GM13977 (cell line): ENCODE results near the gene CTSZ.

Source experiments
- DNase-seq: peaks from one replicate; pipeline ENCODE4 v3.0.0; 2012; ENCODE audit warnings: low spot score
- in situ Hi-C: fragments of 300-500 bp; cut with MboI; formaldehyde crosslinking; loops from one replicate; pipeline ENCODE4 v1.12.0; 2022; ENCODE audit warnings: low sequenced_read_pairs, low pct_unique_long_range_greater_than_20kb, mixed read lengths, inconsistent platforms; ENCODE audit not compliant: unreplicated experiment
- TF ChIP-seq, protein P1 (sequence below): IDR thresholded peaks from 2 replicates; pipeline ENCODE4 v1.5.1; 2012; ENCODE audit warnings: mild to moderate bottlenecking, control low read depth; ENCODE audit not compliant: insufficient read depth; ENCODE audit errors: extremely low read depth, missing control alignments

Gene CTSZ

DNA sequence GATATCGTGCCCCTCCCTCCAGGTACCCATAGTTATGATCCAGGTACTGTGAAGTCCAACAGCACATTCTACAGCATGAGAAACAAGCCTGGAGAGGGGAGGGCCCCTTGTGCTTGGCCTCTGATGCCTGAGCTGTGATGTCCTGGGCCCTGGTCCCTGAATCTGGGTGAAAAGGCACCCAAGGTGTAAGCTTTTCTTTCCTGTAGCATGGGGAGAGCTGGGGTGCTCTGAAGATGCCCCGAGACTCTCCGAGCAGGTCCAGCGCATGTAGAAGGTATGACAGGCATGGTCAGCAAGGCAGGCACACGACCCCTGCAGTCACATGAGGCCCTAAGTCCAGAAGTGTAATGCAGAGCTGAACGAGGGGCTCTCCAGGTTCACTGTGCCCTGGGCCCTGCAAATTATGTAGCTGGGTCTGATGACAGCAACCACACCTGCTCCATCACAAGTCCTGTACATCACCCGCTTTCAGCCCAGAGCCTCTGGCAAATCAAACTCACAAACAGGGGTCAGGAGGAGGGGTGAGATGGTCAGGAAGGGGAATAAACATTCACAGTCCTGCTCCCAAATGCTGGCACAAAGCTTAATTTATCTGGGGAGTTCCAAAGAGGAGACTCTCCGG, 1.8 kb upstream of the CTSZ start:
- in situ Hi-C loops = no loop called here
- DNase-seq = no peak
- TF ChIP-seq, protein P1, sequence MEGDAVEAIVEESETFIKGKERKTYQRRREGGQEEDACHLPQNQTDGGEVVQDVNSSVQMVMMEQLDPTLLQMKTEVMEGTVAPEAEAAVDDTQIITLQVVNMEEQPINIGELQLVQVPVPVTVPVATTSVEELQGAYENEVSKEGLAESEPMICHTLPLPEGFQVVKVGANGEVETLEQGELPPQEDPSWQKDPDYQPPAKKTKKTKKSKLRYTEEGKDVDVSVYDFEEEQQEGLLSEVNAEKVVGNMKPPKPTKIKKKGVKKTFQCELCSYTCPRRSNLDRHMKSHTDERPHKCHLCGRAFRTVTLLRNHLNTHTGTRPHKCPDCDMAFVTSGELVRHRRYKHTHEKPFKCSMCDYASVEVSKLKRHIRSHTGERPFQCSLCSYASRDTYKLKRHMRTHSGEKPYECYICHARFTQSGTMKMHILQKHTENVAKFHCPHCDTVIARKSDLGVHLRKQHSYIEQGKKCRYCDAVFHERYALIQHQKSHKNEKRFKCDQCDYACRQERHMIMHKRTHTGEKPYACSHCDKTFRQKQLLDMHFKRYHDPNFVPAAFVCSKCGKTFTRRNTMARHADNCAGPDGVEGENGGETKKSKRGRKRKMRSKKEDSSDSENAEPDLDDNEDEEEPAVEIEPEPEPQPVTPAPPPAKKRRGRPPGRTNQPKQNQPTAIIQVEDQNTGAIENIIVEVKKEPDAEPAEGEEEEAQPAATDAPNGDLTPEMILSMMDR = no peak

DNA sequence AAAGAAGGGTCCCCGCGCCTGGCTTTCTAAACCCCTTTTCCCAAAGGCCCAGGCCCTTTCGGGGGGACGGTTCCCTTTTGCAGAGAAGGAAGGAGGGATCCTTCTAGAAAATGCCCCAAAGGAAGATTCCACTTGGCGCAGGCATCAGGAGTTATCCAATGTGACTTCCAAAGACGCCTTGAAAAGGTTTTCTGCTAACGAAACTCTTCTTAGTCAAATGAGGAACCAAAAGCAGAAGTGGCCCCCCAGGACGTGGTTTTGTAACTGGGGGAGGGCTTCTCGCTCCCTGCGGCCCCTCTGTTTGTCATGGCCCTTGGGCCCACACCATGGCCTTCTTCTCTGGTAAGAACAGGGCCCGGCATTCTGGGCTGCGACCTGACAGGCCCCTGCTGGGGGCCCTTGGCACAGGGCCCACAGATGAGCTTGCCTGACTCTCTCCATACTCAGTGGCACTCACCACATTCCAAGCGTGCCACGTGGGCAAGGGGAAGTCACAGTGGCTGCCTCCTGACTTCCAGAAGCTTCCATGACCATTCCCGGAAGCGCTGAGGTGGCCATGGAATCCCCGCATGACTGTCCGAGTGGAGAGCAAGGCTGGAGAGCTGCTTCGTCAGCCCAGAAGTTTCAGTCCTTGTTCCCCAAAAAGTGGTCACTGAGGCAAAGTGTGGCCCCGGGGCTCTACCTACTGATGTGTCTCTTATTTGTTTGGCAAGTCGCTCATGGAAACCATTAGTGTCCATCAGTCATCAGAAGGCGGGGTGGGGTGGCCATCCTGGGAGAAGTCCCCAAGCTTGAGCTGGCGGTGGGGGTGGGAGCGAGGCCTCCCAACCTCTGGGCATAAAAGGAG, 834 bp upstream of the CTSZ start:
- in situ Hi-C loops = no loop called here
- TF ChIP-seq, protein P1 = no peak
- DNase-seq = peak; percentile 92

DNA sequence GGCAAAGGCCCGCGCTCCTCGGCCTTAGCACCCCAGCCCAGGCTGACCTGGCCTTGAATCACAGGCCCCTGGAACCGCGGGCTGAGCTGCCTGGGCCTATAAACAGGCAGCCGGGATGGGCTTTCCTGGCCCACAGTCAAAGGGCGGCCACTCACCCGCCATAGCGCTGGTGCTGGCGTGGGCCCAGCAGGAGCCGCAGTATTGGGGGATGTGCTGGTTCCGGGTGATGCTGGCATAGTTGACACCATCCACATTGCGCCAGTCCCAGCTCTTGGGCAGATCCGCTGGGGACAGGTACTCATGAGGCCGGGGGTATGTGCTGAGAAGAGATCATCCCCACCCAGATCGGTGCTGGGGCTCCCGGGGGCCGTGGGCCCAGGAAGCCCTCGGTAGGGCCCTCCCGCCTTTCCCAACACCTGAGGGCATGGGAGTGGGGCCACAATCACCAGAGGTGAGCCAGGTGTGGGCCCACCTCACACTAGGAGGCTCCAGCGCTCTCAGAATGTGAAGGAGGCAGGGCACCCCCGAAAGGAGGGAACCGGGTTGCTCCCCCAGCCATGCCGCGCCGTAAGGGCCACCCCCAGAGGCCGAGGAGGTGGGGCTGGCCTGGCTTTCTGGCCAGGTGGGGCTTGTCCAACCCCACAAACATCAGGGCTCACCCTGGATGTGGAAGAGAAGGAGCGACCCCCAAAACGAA, 739 bp downstream of the CTSZ start:
- DNase-seq = peak; percentile 50
- in situ Hi-C loops = no loop called here
- TF ChIP-seq, protein P1 = peak; percentile 13

DNA sequence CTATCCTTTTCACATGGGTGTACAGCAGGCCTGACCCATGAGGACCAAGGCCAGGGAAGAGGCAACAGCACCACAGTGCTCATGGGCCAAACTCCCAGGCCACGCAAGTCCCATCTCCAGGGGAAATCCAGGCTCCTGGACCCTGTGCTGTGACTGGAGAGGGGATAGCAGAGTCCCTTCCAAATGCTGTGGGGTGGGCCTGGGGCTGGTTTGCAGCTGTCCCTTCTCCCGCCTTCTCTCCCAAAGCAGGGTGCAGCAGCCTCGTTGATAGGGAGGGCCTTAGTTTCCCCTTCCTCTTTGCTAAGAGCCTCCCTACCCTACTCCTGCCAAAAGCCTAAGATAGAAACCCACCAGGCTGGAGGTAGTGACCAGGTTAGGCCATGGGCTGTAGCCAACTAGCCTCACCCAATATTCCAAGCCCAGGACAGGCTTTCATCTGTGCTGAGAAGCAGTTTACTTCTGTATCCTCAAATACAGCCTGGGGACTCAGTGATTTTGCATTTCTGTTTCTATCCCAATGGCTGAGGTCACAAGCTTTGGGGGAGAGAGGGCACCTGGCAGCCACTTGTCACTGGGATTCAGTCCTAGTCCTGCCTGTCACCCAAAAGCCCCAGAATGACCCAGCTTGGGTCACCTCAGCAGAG, 1.4 kb downstream of the CTSZ start:
- in situ Hi-C loops = no loop called here
- TF ChIP-seq, protein P1 = no peak
- DNase-seq = no peak

DNA sequence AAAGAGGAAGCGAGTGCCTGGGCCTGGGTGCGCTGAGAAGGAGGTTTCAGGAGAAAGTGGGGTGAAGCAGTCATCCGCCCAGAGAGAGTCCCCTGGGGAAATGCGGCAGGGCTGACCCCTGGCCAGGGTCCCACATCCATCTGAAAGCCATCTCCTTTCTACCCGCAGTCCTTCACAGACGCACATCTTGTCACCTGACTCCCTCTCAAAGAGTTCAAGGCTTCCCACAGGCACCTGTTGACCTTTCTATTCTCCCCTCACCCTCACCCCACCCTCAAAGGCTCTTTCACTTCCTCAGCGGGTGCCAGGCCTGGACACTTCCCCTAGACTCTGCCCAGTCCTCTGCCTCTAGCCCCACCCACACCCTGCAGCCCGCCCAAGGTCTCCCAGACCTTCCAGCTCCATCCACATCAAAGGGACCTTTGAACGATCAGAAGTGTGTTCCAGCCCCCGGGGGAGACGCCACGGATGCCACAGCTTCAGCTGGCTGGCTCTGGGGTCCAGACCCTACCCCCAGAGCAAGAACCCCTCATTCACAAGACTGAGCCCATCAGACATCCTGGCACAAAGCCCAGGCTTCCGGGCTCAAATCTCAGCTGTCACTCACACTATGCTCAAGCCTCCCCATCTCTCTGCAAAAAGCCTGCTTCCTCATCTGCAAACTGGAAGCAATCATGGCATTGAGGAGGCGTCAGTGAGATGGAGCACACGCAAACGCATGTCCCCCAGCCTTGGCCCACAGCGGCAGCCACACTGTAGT, 2.1 kb downstream of the CTSZ start:
- TF ChIP-seq, protein P1 = no peak
- in situ Hi-C loops = no loop called here
- DNase-seq = peak; percentile 87

DNA sequence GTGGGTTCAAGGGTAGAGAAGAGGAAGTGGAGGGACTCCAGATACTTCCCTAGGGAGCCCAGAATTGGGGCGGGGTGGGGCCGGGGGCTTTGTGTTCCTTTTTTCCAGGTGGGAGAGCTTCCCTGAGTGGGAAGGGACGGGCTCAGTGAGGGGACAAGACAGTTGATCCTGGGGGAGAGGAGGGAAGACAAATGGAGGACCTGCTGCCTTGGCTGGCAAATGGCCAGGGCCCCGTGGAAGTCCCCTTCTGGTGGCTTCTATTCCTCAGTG, 2.6 kb downstream of the CTSZ start:
- TF ChIP-seq, protein P1 = no peak
- no peak for DNase-seq
- in situ Hi-C loops = no loop called here
